SK-N-SH (cell line): Measurements from ENCODE around the gene ESPL1. TPM values are rescaled to one million over a fixed set of nuclear protein-coding genes. Genes with fewer than 3 reads are reported as not detected.

Experiments used
- CTCF ChIA-PET: fragments of 300-600, 350-600 bp; formaldehyde crosslinking; extraction: SDS; loops from one replicate; lab custom pipeline; 2021; lab: Yijun Ruan, JAX
- POLR2A ChIA-PET: fragments of 350-600 bp; sonication (Branson Sonifier 250); formaldehyde crosslinking; extraction: SDS; loops from one replicate; lab custom pipeline; 2020; ENCODE audit warnings: antibody characterized with exemption, inconsistent platforms; lab: Yijun Ruan, JAX
- DNase-seq: peaks from one replicate; pipeline ENCODE4 v3.0.0; 2012
- H2AFZ ChIP-seq: fragments of 200-600 bp; sonication (generic); 2 replicates; pipeline ENCODE4 v1.8.1; 2016; ENCODE audit warnings: antibody characterized with exemption, mild to moderate bottlenecking, low read depth
- H3F3A ChIP-seq: fragments of 200-600 bp; sonication (generic); replicated peaks from 2 replicates; pipeline ENCODE3; 2016; ENCODE audit warnings: antibody characterized with exemption, mild to moderate bottlenecking; ENCODE audit not compliant: insufficient read depth
- H3K27ac ChIP-seq, 2 experiments: fragments of 200-500 bp in 1 of 2; fragments of 200-600 bp in 1 of 2; sonication (Bioruptor generic) in 1 of 2; sonication (generic), shearing (Covaris generic) in 1 of 2; 2 replicates each; pipeline versions ENCODE4 v1.5.1 to v1.6.1; 2014 to 2016; ENCODE audit warnings: low read depth in 2 of 2, inconsistent platforms in 1 of 2, low read length in 1 of 2, mild to moderate bottlenecking in 1 of 2, mixed read lengths in 1 of 2
- H3K27me3 ChIP-seq: fragments of 200-600 bp; sonication (generic), shearing (Covaris generic); 2 replicates; pipeline ENCODE4 v1.6.1; 2016; ENCODE audit warnings: mixed run types; ENCODE audit not compliant: insufficient read depth
- H3K36me3 ChIP-seq, 2 experiments: fragments of 200-500 bp in 1 of 2; fragments of 200-600 bp in 1 of 2; sonication (Bioruptor generic) in 1 of 2; sonication (generic) in 1 of 2; replicated peaks in 1 of 2; 2 replicates each; pipeline versions ENCODE3 to v1.5.1; 2014 to 2016; ENCODE audit warnings: low read length in 1 of 2, mild to moderate bottlenecking in 1 of 2; ENCODE audit not compliant: insufficient read depth in 2 of 2, control insufficient read depth in 1 of 2
- H3K4me1 ChIP-seq, 2 experiments: fragments of 200-500 bp in 1 of 2; fragments of 200-600 bp in 1 of 2; sonication (Bioruptor generic) in 1 of 2; sonication (generic), shearing (Covaris generic) in 1 of 2; 2 replicates each; pipeline versions ENCODE4 v1.5.1 to v1.6.1; 2014 to 2016; ENCODE audit warnings: low read depth in 1 of 2, low read length in 1 of 2, mixed run types in 1 of 2; ENCODE audit not compliant: insufficient read depth in 2 of 2, control insufficient read depth in 1 of 2
- H3K4me2 ChIP-seq: fragments of 200-600 bp; sonication (generic), shearing (Covaris generic); 2 replicates; pipeline ENCODE4 v1.6.1; 2017; ENCODE audit warnings: mixed run types
- H3K4me3 ChIP-seq, 2 experiments: fragments of 200-500 bp in 1 of 2; fragments of 200-600 bp in 1 of 2; sonication (Bioruptor generic) in 1 of 2; sonication (generic), shearing (Covaris generic) in 1 of 2; 2 replicates each; pipeline versions ENCODE4 v1.5.1 to v1.8.1; 2014 to 2016; ENCODE audit warnings: low read depth in 2 of 2, inconsistent platforms in 1 of 2, low read length in 1 of 2, mild to moderate bottlenecking in 1 of 2, mixed read lengths in 1 of 2, moderate library complexity in 1 of 2
- H3K79me2 ChIP-seq: fragments of 200-600 bp; sonication (generic); 2 replicates; pipeline ENCODE4 v1.8.1; 2017; ENCODE audit warnings: mild to moderate bottlenecking; ENCODE audit not compliant: insufficient read depth
- H3K9ac ChIP-seq: fragments of 200-600 bp; sonication (generic); 2 replicates; pipeline ENCODE4 v1.6.1; 2017; ENCODE audit warnings: mixed run types
- H3K9me2 ChIP-seq: fragments of 200-600 bp; sonication (generic); 2 replicates; pipeline ENCODE4 v1.6.1; 2017; ENCODE audit warnings: mixed run types
- H3K9me3 ChIP-seq: fragments of 200-600 bp; sonication (generic); 2 replicates; pipeline ENCODE4 v1.6.1; 2017; ENCODE audit warnings: mixed run types, mild to moderate bottlenecking, moderate library complexity
- H4K20me1 ChIP-seq: fragments of 200-600 bp; sonication (generic); 2 replicates; pipeline ENCODE4 v1.6.1; 2017; ENCODE audit warnings: mild to moderate bottlenecking, mixed run types; ENCODE audit not compliant: insufficient read depth
- CHD2 ChIP-seq: fragments of 150-350 bp; IDR thresholded peaks from 2 replicates; pipeline ENCODE4 v1.6.1; 2018; ENCODE audit warnings: low read length; ENCODE audit not compliant: partially characterized antibody
- CTCF ChIP-seq: fragments of 200-600 bp; sonication (generic); IDR thresholded peaks from 2 replicates; pipeline ENCODE4 v1.6.1; 2017; ENCODE audit warnings: antibody characterized with exemption, mild to moderate bottlenecking, moderate library complexity
- EZH2phosphoT487 ChIP-seq: fragments of 200-600 bp; sonication (generic); IDR thresholded peaks from 2 replicates; pipeline ENCODE4 v1.6.1; 2017; ENCODE audit warnings: low read depth, mixed run types, mild to moderate bottlenecking, antibody characterized with exemption, moderate library complexity, borderline replicate concordance
- GATA2 ChIP-seq: sonication (generic); formaldehyde crosslinking; IDR thresholded peaks from 2 replicates; pipeline ENCODE4 v1.5.0; 2020; ENCODE audit warnings: mild to moderate bottlenecking, missing genetic modification reagents
- JUND ChIP-seq: IDR thresholded peaks from 2 replicates; pipeline ENCODE4 v1.4.0; 2012
- MAX ChIP-seq: IDR thresholded peaks from 2 replicates; pipeline ENCODE4 v1.4.0; 2012; ENCODE audit warnings: low read depth
- MEF2A ChIP-seq: IDR thresholded peaks from 2 replicates; pipeline ENCODE4 v1.4.0; 2012; ENCODE audit warnings: low read depth, borderline replicate concordance
- MXI1 ChIP-seq: IDR thresholded peaks from 2 replicates; pipeline ENCODE4 v1.6.1; 2012; ENCODE audit warnings: mild to moderate bottlenecking, low read depth, low read length, improper control_type of control experiment
- NFIC ChIP-seq: IDR thresholded peaks from 2 replicates; pipeline ENCODE4 v1.4.0; 2012; ENCODE audit warnings: borderline replicate concordance
- NRF1 ChIP-seq: IDR thresholded peaks from 2 replicates; pipeline ENCODE4 v1.6.1; 2012; ENCODE audit warnings: low read depth, mild to moderate bottlenecking, low read length
- RCOR1 ChIP-seq: fragments of 150-350 bp; IDR thresholded peaks from 2 replicates; pipeline ENCODE4 v1.6.1; 2017; ENCODE audit warnings: antibody characterized with exemption, low read length
- REST ChIP-seq: IDR thresholded peaks from 2 replicates; pipeline ENCODE4 v1.6.1; 2012; ENCODE audit warnings: mild to moderate bottlenecking, low read depth, low read length, moderate library complexity
- SIN3A ChIP-seq: IDR thresholded peaks from 2 replicates; pipeline ENCODE4 v1.6.1; 2012; ENCODE audit warnings: low read depth, mild to moderate bottlenecking, low read length, moderate library complexity, borderline replicate concordance
- SMC3 ChIP-seq: IDR thresholded peaks from 2 replicates; pipeline ENCODE4 v1.6.1; 2012; ENCODE audit warnings: low read depth, low read length, improper control_type of control experiment
- TEAD4 ChIP-seq: IDR thresholded peaks from 2 replicates; pipeline ENCODE4 v1.4.0; 2012; ENCODE audit warnings: mild to moderate bottlenecking, borderline replicate concordance; ENCODE audit not compliant: insufficient read depth
- USF1 ChIP-seq: IDR thresholded peaks from 2 replicates; pipeline ENCODE4 v1.4.0; 2012; ENCODE audit warnings: low read depth, borderline replicate concordance
- YY1 ChIP-seq: IDR thresholded peaks from 2 replicates; pipeline ENCODE4 v1.4.0; 2012; ENCODE audit warnings: low read depth, mild to moderate bottlenecking
- ZBTB33 ChIP-seq: IDR thresholded peaks from 2 replicates; pipeline ENCODE4 v1.4.0; 2012; ENCODE audit warnings: low read depth, borderline replicate concordance
- WGBS: methylation state at CpG from one replicate; pipeline ENCODE4 v1.1.6; 2017; ENCODE audit warnings: low lambda C conversion rate; 5-methylcytosine and 5-hydroxymethylcytosine counted together
- polyA plus RNA-seq, 3 experiments: library from polyadenylated mRNA; depleted of rRNA; stranded (reverse); fragments of >200 nt; gene quantifications; 2 replicates each; pipeline ENCODE4 v1.2.3, GENCODE V29; 2012

The ESPL1 gene
- polyA plus RNA-seq, 1 of the 3 experiments (the other 2 are of a cell fraction), result 8.6 TPM

GRCh38 chr12:53235742-53236442, 32.2 kb upstream of the ESPL1 start:
- no peaks in the 10 kb centered on the region for H3K27me3 ChIP-seq
- H3K4me1 ChIP-seq, result peaks cover 32 to 42% of the 10 kb centered on the region in 2 experiments; a peak in 3 of 4 replicates
- no peak for DNase-seq
- peaks cover 13% of the 10 kb centered on the region for H3F3A ChIP-seq
- H3K36me3 ChIP-seq, result no peaks in the 10 kb centered on the region
- TF ChIP-seq JUND, result no peak
- no peak for TF ChIP-seq CHD2
- TF ChIP-seq SIN3A, result no peak
- no peak for TF ChIP-seq YY1
- no peak for TF ChIP-seq RCOR1
- TF ChIP-seq MXI1, result no peak
- TF ChIP-seq MAX, result no peak
- no peak for TF ChIP-seq EZH2phosphoT487
- no peak for TF ChIP-seq CTCF
- no peak for TF ChIP-seq NRF1
- no peak for TF ChIP-seq REST
- no peak for TF ChIP-seq ZBTB33
- TF ChIP-seq NFIC, result no peak
- TF ChIP-seq USF1, result no peak
- TF ChIP-seq TEAD4, result no peak
- no peak for TF ChIP-seq MEF2A
- TF ChIP-seq GATA2 (CRISPR knock-in tag), result no peak
- TF ChIP-seq SMC3, result no peak
- WGBS, result 80% methylated on average over 8 of the region's 9 CpGs
- H3K9me3 ChIP-seq, result no peaks in the 10 kb centered on the region
- no peak overlapping the region; a peak in 1 of 4 replicates for H3K27ac ChIP-seq
- H4K20me1 ChIP-seq, result no peaks in the 10 kb centered on the region
- H3K4me2 ChIP-seq, result no peak overlapping the region
- no peaks in the 10 kb centered on the region; the same call in 1 of the 2 replicates for H3K79me2 ChIP-seq
- no peak overlapping the region for H2AFZ ChIP-seq
- no peaks in the 10 kb centered on the region for H3K9me2 ChIP-seq
- ChIA-PET POLR2A (no interaction called here), CTCF (interaction anchor here (0.8 to 2.7 kb wide), 4 partner anchors 16 to 188 kb away, joined by 3 to 9 read pairs (median 6); partner anchors contain the start of gene ESPL1)
- no peak overlapping the region for H3K9ac ChIP-seq
- H3K4me3 ChIP-seq, result no peak overlapping the region
